Activated naive CD4-positive, alpha-beta T cell treated with anti-CD3 and anti-CD28 coated beads, Interleukin-2, amount 50 U/mL, for 16 hours (primary cell): ENCODE results near the gene LIAS.
"Not testable (repeated sequence)": the region's sequence is repeated elsewhere in the genome, so short reads cannot be mapped to it uniquely, and the experiment has no call there.

Experiments
- DNase-seq: peaks from one replicate; pipeline ENCODE4 v3.0.0-alpha.2; 2020

The LIAS gene

GRCh38 chr4:39502019-39502663, 43.3 kb downstream of the LIAS start:
- DNase-seq, result no peak

- DNase-seq, result not testable (repeated sequence)
Observed at GRCh38 chr4:39502664-39503035, 43.8 kb downstream of the LIAS start.

GRCh38 chr4:39504538-39504937, 45.7 kb downstream of the LIAS start:
- DNase-seq, result no peak

- no peak for DNase-seq
Observed at GRCh38 chr4:39505581-39505980, 46.7 kb downstream of the LIAS start.

GRCh38 chr4:39510348-39510929, 51.6 kb downstream of the LIAS start:
- DNase-seq, result no peak

GRCh38 chr4:39514266-39514665, 55.4 kb downstream of the LIAS start:
- DNase-seq, result not testable (repeated sequence)

- no peak for DNase-seq
Observed at GRCh38 chr4:39514888-39515401, 56.1 kb downstream of the LIAS start.

- DNase-seq, result not testable (repeated sequence)
Observed at GRCh38 chr4:39515669-39516401, 57.0 kb downstream of the LIAS start.

- DNase-seq, result no peak
Observed at GRCh38 chr4:39516407-39516966, 57.6 kb downstream of the LIAS start.

GRCh38 chr4:39518484-39518883, 59.6 kb downstream of the LIAS start:
- DNase-seq, result no peak

GRCh38 chr4:39521253-39521919, 62.5 kb downstream of the LIAS start:
- no peak for DNase-seq

GRCh38 chr4:39522068-39522467, 63.2 kb downstream of the LIAS start:
- no peak for DNase-seq

GRCh38 chr4:39524161-39524957, 65.5 kb downstream of the LIAS start:
- DNase-seq, result no peak

GRCh38 chr4:39525822-39526690, 67.2 kb downstream of the LIAS start:
- no peak for DNase-seq

GRCh38 chr4:39526765-39527295, 68.0 kb downstream of the LIAS start:
- peak; percentile 25 for DNase-seq

- peak; percentile 95 for DNase-seq
Observed at GRCh38 chr4:39527296-39528060, 68.6 kb downstream of the LIAS start, which contains the start of gene UGDH. Gene UGDH (minus strand): TSS chr4:39527439. CDS start chr4:39521512, 5,927 bp downstream.

- no peak for DNase-seq
Observed at GRCh38 chr4:39528061-39528465, 69.2 kb downstream of the LIAS start.
